ENCODE measurements around the gene UBE2C.

UBE2C gene

DNA sequence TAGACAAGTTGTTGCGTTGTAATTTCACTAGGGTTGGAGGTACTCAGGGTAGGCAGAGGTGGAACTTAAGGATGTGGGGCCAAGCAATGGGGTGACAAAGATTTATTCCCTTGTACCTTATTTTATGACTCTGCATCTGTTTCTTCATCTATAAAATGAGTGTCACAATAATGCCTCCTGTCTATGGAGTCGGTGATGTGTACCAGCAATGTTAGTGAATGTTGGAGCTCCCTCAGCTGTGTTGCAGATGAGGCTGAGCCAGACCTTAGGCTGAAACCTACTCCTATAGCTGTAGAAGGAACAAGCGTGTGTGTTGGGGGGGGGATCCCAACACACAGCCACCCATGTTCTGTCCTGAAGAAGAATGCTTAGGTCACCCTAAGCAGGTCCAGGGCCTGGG, 4.5 kb downstream of the UBE2C start:
- no peak for ATAC-seq
- no peak for TF ChIP-seq ZFP3 (CRISPR knock-in tag; IDR thresholded peaks at IDR 0.05)
- no peak for TF ChIP-seq CSDC2 (CRISPR knock-in tag; IDR thresholded peaks at IDR 0.05)
- TF ChIP-seq, protein P1, sequence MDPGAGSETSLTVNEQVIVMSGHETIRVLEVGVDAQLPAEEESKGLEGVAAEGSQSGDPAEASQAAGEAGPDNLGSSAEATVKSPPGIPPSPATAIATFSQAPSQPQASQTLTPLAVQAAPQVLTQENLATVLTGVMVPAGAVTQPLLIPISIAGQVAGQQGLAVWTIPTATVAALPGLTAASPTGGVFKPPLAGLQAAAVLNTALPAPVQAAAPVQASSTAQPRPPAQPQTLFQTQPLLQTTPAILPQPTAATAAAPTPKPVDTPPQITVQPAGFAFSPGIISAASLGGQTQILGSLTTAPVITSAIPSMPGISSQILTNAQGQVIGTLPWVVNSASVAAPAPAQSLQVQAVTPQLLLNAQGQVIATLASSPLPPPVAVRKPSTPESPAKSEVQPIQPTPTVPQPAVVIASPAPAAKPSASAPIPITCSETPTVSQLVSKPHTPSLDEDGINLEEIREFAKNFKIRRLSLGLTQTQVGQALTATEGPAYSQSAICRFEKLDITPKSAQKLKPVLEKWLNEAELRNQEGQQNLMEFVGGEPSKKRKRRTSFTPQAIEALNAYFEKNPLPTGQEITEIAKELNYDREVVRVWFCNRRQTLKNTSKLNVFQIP (CRISPR knock-in tag; IDR thresholded peaks at IDR 0.05; ENCODE audit: borderline replicate concordance, low read depth) = no peak
- no peak for TF ChIP-seq BACH2 (CRISPR knock-in tag; IDR thresholded peaks at IDR 0.05; ENCODE audit: borderline replicate concordance)
- no peak for TF ChIP-seq TSHZ2 (CRISPR knock-in tag; IDR thresholded peaks at IDR 0.05)
- TF ChIP-seq ZC3H10 (CRISPR knock-in tag; IDR thresholded peaks at IDR 0.05) = no peak
- TF ChIP-seq ARNTL (CRISPR knock-in tag; IDR thresholded peaks at IDR 0.05; ENCODE audit: borderline replicate concordance, low read depth) = no peak
- TF ChIP-seq OSR1 (CRISPR knock-in tag; IDR thresholded peaks at IDR 0.05) = no peak
- TF ChIP-seq ZNF8 (CRISPR knock-in tag; IDR thresholded peaks at IDR 0.05) = no peak
- TF ChIP-seq ESRRG (CRISPR knock-in tag; IDR thresholded peaks at IDR 0.05) = no peak
- no peak for TF ChIP-seq PPARA (CRISPR knock-in tag; IDR thresholded peaks at IDR 0.05; ENCODE audit: borderline replicate concordance)
- no peak for TF ChIP-seq TCF4 (CRISPR knock-in tag; IDR thresholded peaks at IDR 0.05; ENCODE audit: borderline replicate concordance)
- no peak for TF ChIP-seq ISL1 (CRISPR knock-in tag; IDR thresholded peaks at IDR 0.05)
- no peak for TF ChIP-seq RARB (CRISPR knock-in tag; IDR thresholded peaks at IDR 0.05)
- TF ChIP-seq ZFP30 (CRISPR knock-in tag; IDR thresholded peaks at IDR 0.05) = no peak
- TF ChIP-seq ZNF70 (CRISPR knock-in tag; IDR thresholded peaks at IDR 0.05) = no peak
- no peak for TF ChIP-seq ZNF565 (CRISPR knock-in tag; conservative IDR thresholded peaks at IDR 0.05; ENCODE audit: low read depth)
- no peak for TF ChIP-seq GLIS3 (CRISPR knock-in tag; IDR thresholded peaks at IDR 0.05)
- no peak for TF ChIP-seq CSRNP3 (CRISPR knock-in tag; IDR thresholded peaks at IDR 0.05)
- TF ChIP-seq SNAI2 (CRISPR knock-in tag; IDR thresholded peaks at IDR 0.05) = no peak

GRCh38 chr20:45817376-45818194, 5.1 kb downstream of the UBE2C start:
- ATAC-seq = no peak
- TF ChIP-seq, protein P2, sequence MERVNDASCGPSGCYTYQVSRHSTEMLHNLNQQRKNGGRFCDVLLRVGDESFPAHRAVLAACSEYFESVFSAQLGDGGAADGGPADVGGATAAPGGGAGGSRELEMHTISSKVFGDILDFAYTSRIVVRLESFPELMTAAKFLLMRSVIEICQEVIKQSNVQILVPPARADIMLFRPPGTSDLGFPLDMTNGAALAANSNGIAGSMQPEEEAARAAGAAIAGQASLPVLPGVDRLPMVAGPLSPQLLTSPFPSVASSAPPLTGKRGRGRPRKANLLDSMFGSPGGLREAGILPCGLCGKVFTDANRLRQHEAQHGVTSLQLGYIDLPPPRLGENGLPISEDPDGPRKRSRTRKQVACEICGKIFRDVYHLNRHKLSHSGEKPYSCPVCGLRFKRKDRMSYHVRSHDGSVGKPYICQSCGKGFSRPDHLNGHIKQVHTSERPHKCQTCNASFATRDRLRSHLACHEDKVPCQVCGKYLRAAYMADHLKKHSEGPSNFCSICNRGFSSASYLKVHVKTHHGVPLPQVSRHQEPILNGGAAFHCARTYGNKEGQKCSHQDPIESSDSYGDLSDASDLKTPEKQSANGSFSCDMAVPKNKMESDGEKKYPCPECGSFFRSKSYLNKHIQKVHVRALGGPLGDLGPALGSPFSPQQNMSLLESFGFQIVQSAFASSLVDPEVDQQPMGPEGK (CRISPR knock-in tag; IDR thresholded peaks at IDR 0.05; ENCODE audit: borderline replicate concordance) = no peak
- TF ChIP-seq CSRNP3 (CRISPR knock-in tag; IDR thresholded peaks at IDR 0.05) = no peak
- TF ChIP-seq CSDC2 (CRISPR knock-in tag; IDR thresholded peaks at IDR 0.05) = no peak
- TF ChIP-seq ARNTL (CRISPR knock-in tag; IDR thresholded peaks at IDR 0.05; ENCODE audit: borderline replicate concordance, low read depth) = no peak
- TF ChIP-seq TSHZ2 (CRISPR knock-in tag; IDR thresholded peaks at IDR 0.05) = no peak
- TF ChIP-seq GLIS3 (CRISPR knock-in tag; IDR thresholded peaks at IDR 0.05) = no peak
- TF ChIP-seq OSR1 (CRISPR knock-in tag; IDR thresholded peaks at IDR 0.05) = no peak
- TF ChIP-seq TCF4 (CRISPR knock-in tag; IDR thresholded peaks at IDR 0.05; ENCODE audit: borderline replicate concordance) = no peak
- TF ChIP-seq ZNF565 (CRISPR knock-in tag; conservative IDR thresholded peaks at IDR 0.05; ENCODE audit: low read depth) = no peak
- no peak for TF ChIP-seq ZNF70 (CRISPR knock-in tag; IDR thresholded peaks at IDR 0.05)
- no peak for TF ChIP-seq ESRRG (CRISPR knock-in tag; IDR thresholded peaks at IDR 0.05)
- no peak for TF ChIP-seq BACH2 (CRISPR knock-in tag; IDR thresholded peaks at IDR 0.05; ENCODE audit: borderline replicate concordance)
- no peak for TF ChIP-seq PPARA (CRISPR knock-in tag; IDR thresholded peaks at IDR 0.05; ENCODE audit: borderline replicate concordance)
- TF ChIP-seq ZNF8 (CRISPR knock-in tag; IDR thresholded peaks at IDR 0.05) = no peak

Data from SK-N-SH treated with all-trans-retinoic acid at 6 μM for 48 hours (cell line).